ENCODE measurements around the gene THOC5.

Gene THOC5

DNA sequence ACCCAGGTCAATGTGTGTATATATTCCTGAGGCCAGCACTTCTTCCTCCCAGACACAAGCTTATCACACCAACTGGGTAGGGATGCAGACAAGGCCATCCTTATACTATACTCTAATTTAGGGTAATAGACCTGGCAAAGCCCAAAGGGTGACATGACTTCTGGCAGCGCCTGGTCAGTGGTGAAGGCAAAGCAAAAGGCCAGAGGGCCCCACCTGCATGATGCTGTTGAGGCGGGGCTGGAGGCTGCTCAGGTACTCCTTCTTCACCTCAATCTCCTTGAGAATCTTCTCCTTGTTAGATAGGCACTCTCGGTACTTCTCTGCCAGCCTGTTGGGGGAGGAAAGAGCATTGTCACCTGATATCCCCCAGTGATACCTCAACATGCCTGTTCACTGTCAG is 17.1 kb downstream of the THOC5 start:
- TF ChIP-seq CTCF (IDR thresholded peaks at IDR 0.05) = no peak

GRCh38 chr22:29531419-29531818 is 22.1 kb downstream of the THOC5 start:
- TF ChIP-seq CTCF (IDR thresholded peaks at IDR 0.05) = no peak

- TF ChIP-seq CTCF (IDR thresholded peaks at IDR 0.05) = no peak
These were observed 22.8 kb downstream of the THOC5 start for GRCh38 chr22:29530716-29531115.

- no peak for TF ChIP-seq CTCF (IDR thresholded peaks at IDR 0.05)
These were observed 25.4 kb downstream of the THOC5 start for GRCh38 chr22:29528144-29528543.

DNA sequence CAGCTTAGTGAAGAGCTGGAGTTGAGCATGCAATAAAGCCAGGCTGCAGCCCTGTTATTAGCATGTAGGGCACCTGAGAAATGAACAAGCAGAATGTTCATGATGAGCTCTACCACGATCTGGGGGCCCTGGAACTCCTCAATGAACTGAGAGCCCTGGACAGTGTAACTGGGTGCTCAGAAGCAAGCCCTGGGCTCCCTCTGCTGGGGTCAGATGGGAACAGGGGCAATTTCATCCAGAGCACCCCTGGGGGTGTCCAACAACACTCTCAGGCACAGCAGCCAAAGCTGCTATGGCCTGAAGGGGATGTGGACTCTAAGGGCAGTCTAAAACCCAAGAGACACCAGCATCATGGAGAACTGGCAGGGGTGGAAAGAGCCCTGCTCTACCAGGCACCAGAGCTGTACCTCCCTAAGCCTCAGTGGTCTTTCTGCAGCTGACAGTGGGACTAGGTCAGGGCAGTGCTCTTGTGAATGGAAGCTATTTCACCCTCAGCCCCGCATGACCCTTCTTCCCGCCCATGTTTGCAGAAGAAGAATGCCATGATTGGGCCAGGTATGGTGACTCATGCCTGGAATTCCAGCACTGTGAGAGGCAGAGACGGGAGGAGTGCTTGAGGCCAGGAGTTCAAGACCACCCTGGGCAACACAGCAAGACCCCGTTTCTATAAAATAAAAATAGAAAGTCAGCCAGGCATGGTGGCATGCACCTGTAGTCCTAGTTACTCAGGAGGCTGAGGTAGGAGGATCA is 28.9 kb downstream of the THOC5 start:
- peak; percentile 56; the same call in 1 of the 2 replicates for TF ChIP-seq CTCF (IDR thresholded peaks at IDR 0.05)

DNA sequence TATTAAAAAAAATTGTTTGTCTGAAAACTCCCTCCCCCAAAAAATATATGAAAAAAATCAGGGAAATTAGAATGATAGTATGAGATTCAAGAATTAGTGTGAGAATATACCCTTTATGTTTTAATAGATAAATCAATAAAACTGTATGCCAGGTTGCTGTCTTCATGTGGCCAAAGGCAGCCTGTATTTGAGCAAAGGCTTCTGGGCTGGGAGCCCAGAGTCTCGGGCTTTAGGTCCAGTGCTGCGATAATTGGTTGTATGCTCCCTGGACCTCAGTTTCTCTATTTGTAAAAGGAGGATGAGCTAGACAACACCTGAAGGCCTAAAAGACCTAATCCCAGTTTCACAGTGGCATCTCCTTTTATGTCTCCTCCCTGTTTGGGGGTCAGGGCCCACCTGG is 29.8 kb downstream of the THOC5 start:
- no peak for TF ChIP-seq CTCF (IDR thresholded peaks at IDR 0.05)

- no peak for TF ChIP-seq CTCF (IDR thresholded peaks at IDR 0.05)
These were observed 32.0 kb downstream of the THOC5 start for GRCh38 chr22:29521526-29521925.

DNA sequence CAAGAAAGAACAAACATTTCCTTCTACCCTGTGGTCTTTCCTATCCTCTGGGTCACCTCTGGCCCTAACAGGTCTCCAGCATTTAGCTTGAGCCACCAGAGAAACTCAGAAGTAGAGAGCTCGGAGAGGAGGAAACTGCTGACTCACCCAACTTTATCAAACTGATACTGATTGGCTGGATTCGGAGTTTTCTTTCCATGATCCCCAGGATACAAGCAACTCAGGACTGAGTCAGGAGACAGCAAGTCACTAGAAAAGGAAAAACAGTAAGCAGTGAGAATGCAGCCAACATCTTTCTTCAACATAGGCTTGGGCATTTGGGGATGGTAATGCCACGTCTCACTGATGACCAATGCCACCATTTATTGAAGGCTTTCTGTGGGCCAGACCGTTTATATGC is 32.7 kb downstream of the THOC5 start:
- no peak for TF ChIP-seq CTCF (IDR thresholded peaks at IDR 0.05)

Data from LNCAP (cell line).